Caco-2 (cell line): ENCODE data around the gene ACE. TPM values are rescaled to one million over a fixed set of nuclear protein-coding genes. Genes with fewer than 3 reads are reported as not detected.

Experiments
- BruUV-seq: library from RNA; stranded (reverse); fragments of 400-500 nt; replicated peaks from 2 replicates; lab custom pipeline; 2021; lab: Mats Ljungman, UMichigan
- CTCF ChIA-PET: fragments of 300-600 bp; sonication (Branson Sonifier 250); formaldehyde crosslinking; loops from one replicate; lab custom pipeline; 2022; ENCODE audit warnings: antibody characterized with exemption; lab: Charles Lee
- POLR2A ChIA-PET: fragments of 300-600 bp; sonication (Branson Sonifier 250); formaldehyde crosslinking; loops from one replicate; lab custom pipeline; 2022; ENCODE audit warnings: antibody characterized with exemption; lab: Charles Lee
- DNase-seq, 2 experiments: peaks; one replicate each; pipeline versions ENCODE4 v3.0.0 to v3.0.0-alpha.2; 2020 to 2022
- H3K27me3 ChIP-seq: replicated peaks from 2 replicates; pipeline ENCODE4 v1.6.0; 2011; ENCODE audit warnings: low read length; ENCODE audit not compliant: control insufficient read depth, insufficient read depth
- H3K36me3 ChIP-seq: 2 replicates; pipeline ENCODE4 v1.5.1; 2011; ENCODE audit warnings: low read length; ENCODE audit not compliant: control insufficient read depth, insufficient read depth
- H3K4me1 ChIP-seq: fragments of 250-450 bp; sonication (Bioruptor Pico); 2 replicates; pipeline ENCODE4 v1.5.1; 2020; ENCODE audit warnings: mild to moderate bottlenecking
- H3K4me3 ChIP-seq: 2 replicates; pipeline ENCODE4 v1.5.1; 2011; ENCODE audit warnings: low read depth, mild to moderate bottlenecking, control low read depth, low read length
- H3K9me3 ChIP-seq: fragments of 250-450 bp; sonication (Bioruptor Pico); 2 replicates; pipeline ENCODE4 v1.5.1; 2020; ENCODE audit warnings: mild to moderate bottlenecking, moderate library complexity
- H3K27ac Mint-ChIP-seq: one replicate; pipeline ENCODE4 v1.8.0; 2022; ENCODE audit warnings: mixed read lengths; ENCODE audit not compliant: unreplicated experiment
- H3K27me3 Mint-ChIP-seq: one replicate; pipeline ENCODE4 v1.8.0; 2022; ENCODE audit warnings: mixed read lengths; ENCODE audit not compliant: insufficient read depth, unreplicated experiment
- H3K36me3 Mint-ChIP-seq: one replicate; pipeline ENCODE4 v1.8.0; 2022; ENCODE audit warnings: mild to moderate bottlenecking, mixed read lengths; ENCODE audit not compliant: insufficient read depth, unreplicated experiment
- H3K4me1 Mint-ChIP-seq: one replicate; pipeline ENCODE4 v1.8.0; 2022; ENCODE audit warnings: low read depth, mixed read lengths; ENCODE audit not compliant: unreplicated experiment
- H3K4me3 Mint-ChIP-seq: one replicate; pipeline ENCODE4 v1.8.0; 2022; ENCODE audit warnings: mild to moderate bottlenecking, moderate library complexity, mixed read lengths; ENCODE audit not compliant: unreplicated experiment
- H3K9me3 Mint-ChIP-seq: one replicate; pipeline ENCODE4 v1.8.0; 2022; ENCODE audit warnings: mixed read lengths; ENCODE audit not compliant: unreplicated experiment
- intact Hi-C: fragments of 100-400 bp; cut with micrococcal nuclease; formaldehyde crosslinking; loops from one replicate; pipeline ENCODE4 v1.10.0; 2022; ENCODE audit not compliant: unreplicated experiment
- total RNA-seq: library from RNA; stranded (reverse); gene quantifications from 2 replicates; pipeline ENCODE4 v1.2.3, GENCODE V29; 2022
- TF ChIP-seq, protein P1 (sequence below), 2 experiments: fragments of 200-600 bp in 1 of 2; IDR thresholded peaks; 1 replicate in 1 of 2; 2 replicates in 1 of 2; pipeline versions ENCODE4 v1.5.1 to v1.8.0; 2011 to 2022; ENCODE audit warnings: antibody characterized with exemption in 1 of 2, control low read depth in 1 of 2, inconsistent platforms in 1 of 2, low read depth in 1 of 2, low read length in 1 of 2, mild to moderate bottlenecking in 1 of 2, moderate library complexity in 1 of 2; ENCODE audit not compliant: insufficient read depth in 1 of 2, severe bottlenecking in 1 of 2, unreplicated experiment in 1 of 2

ACE gene
- total RNA-seq, 1 experiment from 2014 or later: 3.4 TPM

DNA sequence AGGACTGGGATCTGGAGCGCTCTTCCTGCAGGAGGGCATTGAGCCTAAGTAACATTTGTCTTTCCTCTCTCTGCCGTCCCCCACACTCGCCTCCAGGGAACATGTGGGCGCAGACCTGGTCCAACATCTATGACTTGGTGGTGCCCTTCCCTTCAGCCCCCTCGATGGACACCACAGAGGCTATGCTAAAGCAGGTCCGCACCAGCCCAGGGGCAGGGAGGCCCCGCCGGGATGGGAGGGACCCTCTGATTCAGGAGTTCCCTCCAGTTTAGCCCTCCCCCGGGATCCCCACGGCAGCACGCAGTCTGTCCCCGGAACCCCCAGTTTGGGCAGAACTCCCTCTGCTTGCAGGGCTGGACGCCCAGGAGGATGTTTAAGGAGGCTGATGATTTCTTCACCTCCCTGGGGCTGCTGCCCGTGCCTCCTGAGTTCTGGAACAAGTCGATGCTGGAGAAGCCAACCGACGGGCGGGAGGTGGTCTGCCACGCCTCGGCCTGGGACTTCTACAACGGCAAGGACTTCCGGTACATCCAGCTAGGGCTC lies 14.1 kb downstream of the ACE start:
- no peak for DNase-seq
- Histone ChIP-seq H3K36me3 (no peaks in the 10 kb centered on the region), H3K4me3 (no peak overlapping the region), H3K9me3 (no peaks in the 10 kb centered on the region), H3K27me3 (no peaks in the 10 kb centered on the region; the same call in 1 of the 2 replicates), H3K4me1 (0 out of 2 replicates have a peak, but pooled peaks cover 7% of the 10 kb centered on the region)
- Mint-ChIP-seq H3K4me1 (no peaks in the 10 kb centered on the region), H3K27ac (no peak overlapping the region), H3K27me3 (peaks cover 3% of the 10 kb centered on the region), H3K36me3 (no peaks in the 10 kb centered on the region), H3K4me3 (no peak overlapping the region), H3K9me3 (no peaks in the 10 kb centered on the region)
- ChIA-PET POLR2A (no interaction called here), CTCF (interaction anchor here (0.5 to 1.1 kb wide), 2 partner anchors 32 to 65 kb away, joined by 5 read pairs; no protein-coding TSS in a partner anchor)
- BruUV-seq: no TSS peak
- intact Hi-C loops: no loop called here
- TF ChIP-seq, protein P1, sequence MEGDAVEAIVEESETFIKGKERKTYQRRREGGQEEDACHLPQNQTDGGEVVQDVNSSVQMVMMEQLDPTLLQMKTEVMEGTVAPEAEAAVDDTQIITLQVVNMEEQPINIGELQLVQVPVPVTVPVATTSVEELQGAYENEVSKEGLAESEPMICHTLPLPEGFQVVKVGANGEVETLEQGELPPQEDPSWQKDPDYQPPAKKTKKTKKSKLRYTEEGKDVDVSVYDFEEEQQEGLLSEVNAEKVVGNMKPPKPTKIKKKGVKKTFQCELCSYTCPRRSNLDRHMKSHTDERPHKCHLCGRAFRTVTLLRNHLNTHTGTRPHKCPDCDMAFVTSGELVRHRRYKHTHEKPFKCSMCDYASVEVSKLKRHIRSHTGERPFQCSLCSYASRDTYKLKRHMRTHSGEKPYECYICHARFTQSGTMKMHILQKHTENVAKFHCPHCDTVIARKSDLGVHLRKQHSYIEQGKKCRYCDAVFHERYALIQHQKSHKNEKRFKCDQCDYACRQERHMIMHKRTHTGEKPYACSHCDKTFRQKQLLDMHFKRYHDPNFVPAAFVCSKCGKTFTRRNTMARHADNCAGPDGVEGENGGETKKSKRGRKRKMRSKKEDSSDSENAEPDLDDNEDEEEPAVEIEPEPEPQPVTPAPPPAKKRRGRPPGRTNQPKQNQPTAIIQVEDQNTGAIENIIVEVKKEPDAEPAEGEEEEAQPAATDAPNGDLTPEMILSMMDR (IDR thresholded peaks at IDR 0.05; ENCODE audit: insufficient read depth in 1 of 2, low read depth in 1 of 2, low read length in 1 of 2, severe bottlenecking in 1 of 2, unreplicated experiment in 1 of 2): no peak

DNA sequence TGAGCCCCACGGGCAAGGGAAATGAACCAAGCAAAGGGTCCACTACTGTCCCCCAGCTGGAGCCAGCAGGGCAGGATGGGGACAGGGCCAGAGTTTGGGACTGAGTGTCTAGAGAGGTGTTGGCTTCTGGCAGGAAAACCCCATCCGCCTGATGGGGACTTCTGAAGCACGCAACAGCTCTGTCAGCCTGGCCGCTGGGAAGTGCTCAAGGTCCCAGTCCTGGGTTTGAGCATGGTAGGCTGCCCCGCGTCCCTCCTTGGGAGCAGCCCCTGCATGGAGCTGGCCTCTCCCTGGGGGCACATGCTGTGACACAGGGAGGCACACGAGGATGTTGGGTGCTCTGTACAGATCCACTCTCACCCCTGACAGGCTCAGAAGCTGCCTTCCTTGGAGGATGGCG lies 14.6 kb downstream of the ACE start:
- ChIA-PET CTCF (interaction anchor here (0.5 kb wide), 1 partner anchor 31 kb away, joined by 5 read pairs; no protein-coding TSS in a partner anchor), POLR2A (no interaction called here)
- Histone ChIP-seq H3K9me3 (no peaks in the 10 kb centered on the region), H3K36me3 (no peaks in the 10 kb centered on the region), H3K27me3 (no peaks in the 10 kb centered on the region; the same call in 1 of the 2 replicates), H3K4me1 (0 out of 2 replicates have a peak, but pooled peaks cover 7% of the 10 kb centered on the region), H3K4me3 (no peak overlapping the region)
- Mint-ChIP-seq H3K36me3 (no peaks in the 10 kb centered on the region), H3K4me1 (no peaks in the 10 kb centered on the region), H3K27me3 (peaks cover 3% of the 10 kb centered on the region), H3K27ac (no peak overlapping the region), H3K9me3 (no peaks in the 10 kb centered on the region), H3K4me3 (no peak overlapping the region)
- TF ChIP-seq, protein P1 (IDR thresholded peaks at IDR 0.05; ENCODE audit: insufficient read depth in 1 of 2, low read depth in 1 of 2, low read length in 1 of 2, severe bottlenecking in 1 of 2, unreplicated experiment in 1 of 2): no peak
- BruUV-seq: no TSS peak
- intact Hi-C loops: no loop called here
- DNase-seq: no peak

DNA sequence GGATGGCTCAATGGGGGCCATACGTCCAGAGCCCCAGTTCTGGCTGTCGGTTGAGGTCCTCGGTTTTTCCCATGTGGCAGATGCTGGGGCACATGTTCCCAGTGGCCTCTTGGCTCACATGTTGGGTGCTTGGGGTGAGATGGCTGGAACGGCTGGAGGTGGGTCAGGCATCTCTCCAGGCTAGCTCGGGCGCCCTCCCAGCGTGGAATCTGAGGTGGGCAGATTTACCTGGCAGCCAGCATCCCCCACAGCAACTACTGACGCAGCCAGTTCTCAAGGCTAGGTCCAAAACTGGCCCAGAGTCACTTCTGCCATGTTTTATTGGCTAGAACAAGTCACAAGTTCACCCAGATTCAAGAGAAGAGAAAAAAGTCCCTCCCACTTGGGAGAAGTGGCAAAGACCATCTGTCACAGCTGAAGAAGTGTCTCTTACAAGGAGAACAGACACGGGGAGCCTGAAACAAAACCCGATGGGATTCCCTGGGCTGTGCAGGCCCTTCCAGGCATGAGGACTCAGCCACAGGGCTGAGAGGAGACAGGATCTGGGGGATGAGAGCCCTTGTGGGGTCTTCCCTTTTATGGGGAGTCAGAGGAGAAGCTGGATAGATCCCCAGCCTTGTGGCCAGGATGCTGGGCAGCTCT lies 15.2 kb downstream of the ACE start:
- no peak overlapping the region for H3K4me3 ChIP-seq
- peaks cover 3% of the 10 kb centered on the region for H3K27me3 Mint-ChIP-seq
- CTCF ChIA-PET: no interaction called here
- H3K9me3 Mint-ChIP-seq: no peaks in the 10 kb centered on the region
- BruUV-seq: no TSS peak
- POLR2A ChIA-PET: no interaction called here
- no peaks in the 10 kb centered on the region for H3K4me1 Mint-ChIP-seq
- H3K27me3 ChIP-seq: no peaks in the 10 kb centered on the region; the same call in 1 of the 2 replicates
- DNase-seq: no peak
- H3K36me3 ChIP-seq: no peaks in the 10 kb centered on the region
- no peaks in the 10 kb centered on the region for H3K9me3 ChIP-seq
- TF ChIP-seq, protein P1 (IDR thresholded peaks at IDR 0.05; ENCODE audit: insufficient read depth in 1 of 2, low read depth in 1 of 2, low read length in 1 of 2, severe bottlenecking in 1 of 2, unreplicated experiment in 1 of 2): no peak
- H3K36me3 Mint-ChIP-seq: no peaks in the 10 kb centered on the region
- no peak overlapping the region for H3K4me3 Mint-ChIP-seq
- intact Hi-C loops: no loop called here
- H3K4me1 ChIP-seq: 0 out of 2 replicates have a peak, but pooled peaks cover 7% of the 10 kb centered on the region
- no peak overlapping the region for H3K27ac Mint-ChIP-seq
